Measurements from ENCODE around the gene PLIN5.

Gene PLIN5

DNA sequence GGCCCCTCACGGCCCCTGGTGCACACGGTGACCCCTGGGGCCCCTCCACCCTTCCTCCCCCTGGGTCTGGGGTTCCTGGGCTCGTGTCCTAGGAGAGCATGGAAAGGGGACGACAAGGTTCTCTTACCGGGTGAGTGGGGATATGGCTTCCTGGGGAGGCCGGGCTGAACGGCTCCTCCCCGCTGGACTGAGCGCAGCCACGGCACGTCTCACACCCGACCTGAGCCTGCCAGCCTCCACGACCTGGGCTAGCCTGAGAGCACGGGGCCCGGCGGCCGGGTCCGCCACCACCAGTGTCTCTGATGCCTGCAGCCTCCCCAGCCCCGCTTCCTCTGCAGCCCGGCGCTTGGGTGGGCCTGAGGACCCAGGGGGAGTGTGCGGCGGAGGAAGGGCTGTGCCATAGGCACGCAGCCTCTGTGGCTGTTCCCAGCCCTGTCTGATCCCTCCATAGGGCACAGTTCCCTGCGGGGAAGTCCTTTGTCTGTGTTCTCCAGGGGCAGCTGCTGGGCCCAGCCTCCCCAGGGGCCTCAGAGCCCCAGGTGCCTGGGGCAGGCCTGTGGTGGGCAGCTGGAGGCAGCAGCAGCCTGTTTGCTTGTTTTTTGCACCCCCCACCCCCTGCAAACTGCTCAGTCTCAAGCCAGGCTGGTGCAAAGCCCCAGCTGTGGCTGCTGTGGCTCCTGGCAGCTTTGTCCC, 31.7 kb downstream of the PLIN5 start:
- DNase-seq: no peak

DNA sequence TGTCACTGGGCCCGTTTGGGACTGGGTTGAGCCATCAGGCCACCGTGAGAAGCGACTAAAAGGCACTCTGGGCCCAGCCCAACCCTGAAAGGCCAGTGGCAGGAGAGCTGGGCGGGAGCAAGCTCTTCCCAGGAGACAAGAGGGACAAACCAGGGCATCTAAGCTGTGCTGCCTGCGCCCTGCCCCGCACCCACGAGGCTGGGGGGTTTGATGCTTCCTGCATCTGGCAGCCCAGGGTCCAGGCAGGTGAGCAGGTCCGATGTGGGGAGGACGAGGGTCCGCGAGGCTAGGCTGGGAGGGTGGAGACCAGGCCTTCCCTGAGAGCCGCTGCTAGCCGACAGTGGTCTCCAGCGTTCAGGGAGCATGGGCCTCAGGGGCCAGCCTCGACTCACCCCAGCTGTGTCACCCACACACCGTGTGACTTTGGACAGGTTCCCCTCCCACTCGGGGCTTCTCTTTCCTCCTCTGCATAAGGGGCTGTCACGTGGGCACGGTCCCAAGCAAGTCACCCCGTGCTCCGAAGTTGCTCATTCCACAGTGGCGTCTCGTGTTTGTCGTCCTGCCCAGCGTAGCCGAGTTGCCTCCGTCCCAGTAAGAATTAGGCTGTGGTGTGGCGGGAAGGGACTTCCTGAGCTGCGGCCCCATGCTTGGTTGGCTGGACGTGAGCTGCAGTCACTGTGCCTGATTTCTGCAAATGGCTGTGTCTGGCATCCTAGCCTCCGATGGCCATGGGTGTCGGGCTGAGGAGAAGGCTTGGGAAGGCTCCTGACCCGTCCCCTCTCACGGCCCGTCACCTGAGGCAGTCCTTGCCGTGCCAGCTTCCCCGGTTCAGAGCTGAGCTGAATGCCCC, 32.5 kb downstream of the PLIN5 start:
- DNase-seq: no peak

DNA sequence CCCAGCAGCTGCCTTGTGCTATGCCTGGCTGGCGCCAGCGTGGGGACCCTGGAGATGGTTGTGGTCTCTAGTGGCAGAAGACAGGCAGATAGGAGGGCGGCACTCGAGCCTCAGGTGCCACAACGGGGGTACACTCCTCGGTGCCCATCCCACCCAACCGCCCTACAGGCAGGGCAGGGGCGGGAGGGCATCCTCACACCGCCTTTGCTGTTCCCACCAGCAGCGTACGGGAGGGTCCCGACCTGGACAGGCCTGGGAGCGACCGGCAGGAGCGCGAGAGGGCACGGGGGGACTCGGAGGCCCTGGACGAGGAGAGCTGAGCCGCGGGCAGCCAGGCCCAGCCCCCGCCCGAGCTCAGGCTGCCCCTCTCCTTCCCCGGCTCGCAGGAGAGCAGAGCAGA, 33.3 kb downstream of the PLIN5 start:
- DNase-seq: no peak

DNA sequence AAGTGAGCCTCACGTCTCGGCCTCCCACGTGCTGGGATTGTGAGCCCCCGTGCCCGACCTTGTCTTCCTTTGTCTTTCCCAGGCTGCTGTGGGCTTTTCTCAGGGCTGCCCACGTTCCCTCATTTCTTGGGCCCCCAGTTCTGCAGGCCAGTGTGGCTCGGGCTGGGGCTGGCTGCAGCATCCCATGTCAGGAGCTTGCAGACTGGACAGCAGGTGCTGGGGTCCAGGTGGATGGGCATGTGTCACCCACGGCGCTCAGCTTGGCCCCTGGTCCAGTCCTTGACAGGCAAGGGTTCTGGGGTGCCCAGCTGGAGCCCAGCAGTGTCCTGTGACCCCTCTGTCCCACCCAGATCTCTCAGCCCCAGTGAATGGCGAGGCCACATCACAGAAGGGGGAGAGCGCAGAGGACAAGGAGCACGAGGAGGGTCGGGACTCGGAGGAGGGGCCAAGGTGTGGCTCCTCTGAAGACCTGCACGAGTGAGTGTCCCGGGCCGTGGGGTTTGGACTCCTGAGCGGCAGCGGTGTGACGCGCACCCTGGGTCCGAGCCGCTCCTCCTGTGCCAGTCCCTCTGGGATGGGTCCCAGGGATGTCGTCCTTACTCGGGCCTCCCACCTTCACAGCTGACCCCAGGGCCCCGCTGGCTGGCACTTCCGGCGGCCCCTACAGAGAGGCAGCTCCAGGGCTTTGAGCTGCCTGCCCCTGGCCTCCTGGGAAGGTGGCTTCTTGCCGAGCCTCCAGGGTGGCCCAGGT, 34.0 kb downstream of the PLIN5 start:
- DNase-seq: no peak

DNA sequence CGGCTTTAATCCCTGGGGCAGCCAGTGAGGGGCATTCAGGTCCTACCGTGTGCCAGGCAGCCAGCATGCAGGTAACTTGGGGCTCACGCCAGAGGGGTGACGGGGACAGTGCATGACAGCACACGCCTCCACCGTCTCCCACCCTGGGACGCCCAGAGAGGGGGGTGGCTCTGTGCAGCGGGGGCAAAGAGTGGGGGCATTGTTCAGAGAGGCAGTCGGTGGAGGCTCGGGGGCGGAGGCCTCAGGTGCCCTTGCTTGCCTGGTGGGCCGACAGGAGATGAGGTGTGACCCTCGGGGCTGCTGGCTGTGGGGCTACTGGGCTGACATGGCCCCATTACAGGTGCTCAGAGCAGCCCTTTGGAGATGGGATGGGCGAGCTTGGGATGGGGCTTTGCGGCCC, 35.2 kb downstream of the PLIN5 start:
- DNase-seq: no peak

DNA sequence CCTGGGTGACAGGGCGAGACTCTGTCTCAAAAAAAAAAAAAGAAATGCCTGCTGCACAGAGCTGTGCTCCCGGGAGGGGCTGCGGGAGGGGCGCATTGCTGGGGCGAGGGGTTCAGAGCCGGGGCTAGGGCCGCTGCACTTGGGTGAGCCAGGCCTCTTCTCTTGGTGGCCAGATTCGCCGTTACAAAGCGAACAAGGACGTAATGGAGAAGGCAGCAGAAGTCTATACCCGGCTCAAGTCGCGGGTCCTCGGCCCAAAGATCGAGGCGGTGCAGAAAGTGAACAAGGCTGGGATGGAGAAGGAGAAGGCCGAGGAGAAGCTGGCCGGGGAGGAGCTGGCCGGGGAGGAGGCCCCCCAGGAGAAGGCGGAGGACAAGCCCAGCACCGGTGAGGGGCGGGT, 35.7 kb downstream of the PLIN5 start:
- DNase-seq: no peak

DNA sequence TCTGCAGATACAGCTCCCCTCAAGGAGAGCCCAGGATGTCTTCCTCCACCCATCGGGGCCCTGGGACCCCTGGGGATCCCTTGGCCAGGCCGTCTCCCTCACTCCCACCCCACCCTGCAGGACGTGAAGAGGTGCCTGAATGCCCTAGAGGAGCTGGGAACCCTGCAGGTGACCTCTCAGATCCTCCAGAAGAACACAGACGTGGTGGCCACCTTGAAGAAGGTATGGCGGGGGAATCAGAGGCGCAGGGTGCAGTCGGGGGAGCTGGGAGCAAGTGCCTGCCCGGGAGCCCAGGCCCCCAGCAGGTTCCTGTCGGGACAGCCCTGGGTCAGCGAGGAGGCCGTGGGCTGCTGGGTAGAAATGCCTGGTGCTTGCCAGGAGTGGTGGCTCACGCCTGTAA, 36.3 kb downstream of the PLIN5 start:
- no peak for DNase-seq

DNA sequence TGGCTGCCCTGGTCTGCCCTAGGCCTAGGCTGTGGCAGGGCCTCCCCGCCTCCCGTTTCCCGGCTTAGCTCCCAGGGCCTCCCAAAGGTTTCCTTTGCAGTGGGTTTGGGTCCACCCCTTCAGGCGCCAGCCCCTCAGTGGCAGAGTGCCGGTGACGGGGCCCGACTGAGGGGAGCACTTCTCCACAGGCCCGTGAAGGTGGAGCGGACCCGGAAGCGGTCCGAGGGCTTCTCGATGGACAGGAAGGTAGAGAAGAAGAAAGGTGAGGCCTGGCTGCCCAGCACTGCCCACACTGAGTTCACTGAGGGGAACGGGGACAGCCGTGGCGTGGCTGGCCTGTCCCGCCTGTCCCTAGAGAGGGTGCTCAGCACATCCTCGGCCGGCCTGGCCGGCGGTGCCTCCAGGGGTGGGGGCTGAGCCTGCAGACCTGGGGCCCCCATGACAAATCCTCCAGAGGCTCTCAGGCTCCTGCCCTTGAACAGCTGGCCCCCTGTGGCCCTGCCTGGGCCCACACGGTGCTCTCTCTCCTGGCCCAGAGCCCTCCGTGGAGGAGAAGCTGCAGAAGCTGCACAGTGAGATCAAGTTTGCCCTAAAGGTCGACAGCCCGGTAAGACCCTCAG, 37.1 kb downstream of the PLIN5 start:
- DNase-seq: no peak

DNA sequence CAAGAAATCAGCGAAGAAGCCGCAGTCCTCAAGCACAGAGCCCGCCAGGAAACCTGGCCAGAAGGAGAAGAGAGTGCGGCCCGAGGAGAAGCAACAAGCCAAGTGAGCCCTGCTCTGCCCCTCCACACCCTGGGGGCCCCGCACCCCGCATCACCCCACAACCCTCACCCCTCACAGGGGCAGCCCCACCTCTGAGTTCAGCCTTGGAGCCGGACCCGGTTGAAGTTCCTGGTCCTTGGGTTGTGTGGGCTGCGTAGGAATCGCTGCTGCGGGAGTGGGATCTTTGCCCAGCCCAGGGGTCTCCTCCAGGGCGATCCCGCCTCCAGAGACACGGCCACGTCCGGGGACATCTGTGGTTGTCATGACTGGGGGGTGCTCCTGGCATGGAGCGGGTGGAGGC, 38.7 kb downstream of the PLIN5 start:
- DNase-seq: no peak

DNA sequence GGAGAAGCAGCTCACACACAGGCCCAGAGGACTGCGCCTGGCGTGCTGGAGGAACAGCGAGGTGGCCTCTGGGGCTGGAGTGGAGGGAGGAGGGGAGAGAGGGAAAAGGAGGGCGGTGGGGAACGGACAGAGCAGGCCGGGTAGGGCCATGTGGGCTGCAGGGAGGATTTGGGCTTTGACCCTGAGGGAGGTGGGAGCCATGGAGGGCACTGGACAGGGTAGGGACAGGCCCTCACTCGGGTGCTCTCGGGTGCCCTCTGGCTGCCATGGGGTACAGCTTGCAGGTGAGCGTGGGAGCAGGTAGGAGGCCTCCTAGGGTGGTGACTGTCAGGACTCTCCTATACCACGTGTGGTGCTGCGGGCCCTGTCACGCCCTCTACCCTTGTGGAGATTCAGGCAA, 39.6 kb downstream of the PLIN5 start:
- no peak for DNase-seq

DNA sequence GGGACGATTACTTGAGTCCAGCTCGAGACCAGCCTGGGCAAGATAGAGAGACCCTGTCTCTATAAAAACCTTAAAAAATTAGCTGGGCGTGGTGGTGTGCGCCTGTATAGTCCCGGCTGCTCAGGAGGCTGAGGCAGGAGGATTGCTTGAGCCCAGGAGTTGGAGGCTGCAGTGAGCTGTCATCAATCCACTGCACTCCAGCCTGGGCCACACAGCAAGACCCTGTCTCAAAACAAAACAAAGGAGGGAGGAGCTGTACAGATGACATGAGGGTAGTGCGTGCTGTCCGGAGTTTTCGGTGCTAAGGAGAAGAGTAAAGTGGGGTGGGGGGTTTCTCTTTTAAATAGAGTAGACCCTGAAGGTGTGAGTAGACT, 40.3 kb downstream of the PLIN5 start:
- DNase-seq: no peak

DNA sequence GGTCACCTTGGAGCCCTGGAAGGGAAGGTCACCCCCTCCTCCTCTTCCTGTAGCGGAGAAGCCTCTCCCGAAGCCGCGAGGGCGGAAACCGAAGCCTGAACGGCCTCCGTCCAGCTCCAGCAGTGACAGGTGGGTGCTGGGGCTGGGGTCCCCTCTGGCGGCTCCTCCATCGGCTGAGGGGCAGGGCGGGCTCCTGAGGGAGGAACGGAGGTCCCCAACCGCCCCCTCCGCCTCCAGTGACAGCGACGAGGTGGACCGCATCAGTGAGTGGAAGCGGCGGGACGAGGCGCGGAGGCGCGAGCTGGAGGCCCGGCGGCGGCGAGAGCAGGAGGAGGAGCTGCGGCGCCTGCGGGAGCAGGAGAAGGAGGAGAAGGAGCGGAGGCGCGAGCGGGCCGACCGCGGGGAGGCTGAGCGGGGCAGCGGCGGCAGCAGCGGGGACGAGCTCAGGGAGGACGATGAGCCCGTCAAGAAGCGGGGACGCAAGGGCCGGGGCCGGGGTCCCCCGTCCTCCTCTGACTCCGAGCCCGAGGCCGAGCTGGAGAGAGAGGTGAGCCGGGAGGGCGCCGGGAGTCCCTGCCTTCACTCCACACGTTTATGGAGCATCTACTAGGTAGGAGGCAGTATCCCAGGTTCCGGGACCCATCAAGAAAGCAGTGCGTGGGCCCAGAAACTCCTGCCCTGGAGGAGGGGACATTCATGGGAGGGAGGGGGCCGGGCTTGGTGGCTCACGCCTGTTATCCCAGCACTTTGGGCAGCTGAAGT, 40.9 kb downstream of the PLIN5 start:
- DNase-seq: no peak

DNA sequence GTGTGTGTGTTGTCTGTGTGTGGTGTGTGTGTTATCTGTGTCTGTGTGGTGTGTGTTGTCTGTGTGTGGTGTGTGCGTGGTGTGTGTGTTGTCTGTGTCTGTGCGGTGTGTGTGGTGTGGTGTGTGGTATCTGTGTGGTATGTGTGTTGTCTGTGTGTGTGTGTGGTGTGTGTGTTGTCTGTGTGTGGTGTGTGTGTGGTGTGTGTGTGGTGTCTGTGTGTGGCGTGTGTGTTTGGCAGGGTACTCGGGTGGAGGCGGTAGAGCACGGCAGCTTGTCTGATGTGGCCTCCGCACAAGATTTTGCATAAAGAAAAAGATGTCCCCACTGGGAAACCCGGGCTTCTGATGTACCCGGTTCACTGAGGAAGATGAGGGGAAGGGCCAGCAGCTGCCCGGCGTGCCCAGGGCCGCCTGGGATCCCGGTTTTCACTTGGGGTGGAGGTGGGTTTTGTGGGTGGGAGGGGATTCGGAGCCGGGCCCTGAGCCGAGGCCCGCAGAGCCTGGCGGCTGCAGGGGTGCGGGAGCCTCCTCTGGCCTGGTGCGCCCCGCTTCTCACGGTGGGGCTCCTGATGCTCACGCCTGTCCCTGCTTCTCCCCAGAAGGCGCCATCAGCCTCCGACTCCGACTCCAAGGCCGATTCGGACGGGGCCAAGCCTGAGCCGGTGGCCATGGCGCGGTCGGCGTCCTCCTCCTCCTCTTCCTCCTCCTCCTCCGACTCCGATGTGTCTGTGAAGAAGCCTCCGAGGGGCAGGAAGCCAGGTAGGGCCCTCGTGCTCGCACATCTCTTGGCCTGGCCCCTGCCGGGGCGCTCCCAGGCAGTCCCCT, 41.7 kb downstream of the PLIN5 start:
- no peak for DNase-seq

DNA sequence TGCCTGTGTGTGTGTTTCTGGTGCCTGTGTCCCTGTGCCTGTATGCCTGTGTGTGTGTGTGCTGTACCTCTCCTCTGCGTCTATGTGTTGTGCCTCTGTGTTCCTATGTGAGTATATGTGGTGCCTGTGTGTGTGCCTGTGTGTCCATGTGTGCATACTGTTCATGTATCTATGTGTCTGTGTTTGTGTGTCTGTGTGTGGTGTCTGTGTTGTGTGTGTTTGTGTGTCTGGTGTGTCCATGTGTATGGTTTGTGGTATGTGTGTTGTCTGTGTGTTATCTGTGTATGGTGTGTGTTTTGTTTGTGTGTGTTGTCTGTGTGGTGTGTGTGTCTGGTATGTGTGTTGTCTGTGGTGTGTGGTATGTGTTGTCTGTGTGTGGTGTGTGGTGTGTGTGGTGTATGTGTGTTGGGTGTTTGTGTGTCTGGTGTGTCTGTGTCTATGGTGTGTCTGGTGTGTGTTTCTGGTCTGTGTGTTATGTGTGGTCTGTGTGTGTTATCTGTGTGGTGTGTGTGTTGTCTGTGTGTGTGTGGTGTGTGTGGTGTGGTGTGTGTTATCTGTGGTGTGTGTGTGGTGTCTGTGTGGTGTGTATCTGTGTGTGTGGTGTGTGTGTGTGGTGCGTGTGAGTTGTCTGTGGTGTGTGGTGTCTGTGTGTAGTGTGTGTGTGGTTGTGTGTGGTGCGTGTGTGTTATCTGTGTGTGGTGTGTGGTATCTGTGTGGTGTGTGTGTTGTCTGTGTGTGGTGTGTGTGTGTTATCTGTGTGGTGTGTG, 42.5 kb downstream of the PLIN5 start:
- DNase-seq: no peak

DNA sequence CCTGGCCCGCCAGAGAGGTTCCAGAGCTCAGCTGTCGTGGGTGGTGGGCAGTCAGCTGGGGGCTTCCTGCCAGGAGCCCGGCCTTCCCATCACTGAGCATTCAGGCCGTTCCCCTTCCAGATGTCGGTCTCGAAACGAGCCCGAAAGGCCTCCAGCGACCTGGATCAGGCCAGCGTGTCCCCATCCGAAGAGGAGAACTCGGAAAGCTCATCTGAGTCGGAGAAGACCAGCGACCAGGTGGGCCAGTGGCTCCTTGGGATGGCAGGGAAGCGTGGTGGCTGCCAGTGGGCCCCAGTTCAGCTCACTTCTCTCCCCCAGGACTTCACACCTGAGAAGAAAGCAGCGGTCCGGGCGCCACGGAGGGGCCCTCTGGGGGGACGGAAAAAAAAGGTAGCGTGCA, 43.6 kb downstream of the PLIN5 start:
- no peak for DNase-seq

DNA sequence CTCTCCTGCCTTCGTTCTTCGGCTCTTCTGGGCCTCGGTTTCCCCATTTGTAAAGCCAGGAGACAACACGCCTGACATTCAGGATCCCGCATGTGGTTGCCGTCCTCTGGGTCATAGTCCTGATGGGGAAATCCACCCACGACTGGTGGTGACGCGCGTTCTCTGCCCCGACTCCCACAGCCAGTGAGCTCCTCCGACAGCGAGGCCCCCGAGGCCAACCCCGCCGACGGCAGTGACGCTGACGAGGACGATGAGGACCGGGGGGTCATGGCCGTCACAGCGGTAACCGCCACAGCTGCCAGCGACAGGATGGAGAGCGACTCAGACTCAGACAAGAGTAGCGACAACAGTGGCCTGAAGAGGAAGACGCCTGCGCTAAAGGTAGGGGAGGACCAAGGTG, 46.5 kb downstream of the PLIN5 start:
- no peak for DNase-seq

DNA sequence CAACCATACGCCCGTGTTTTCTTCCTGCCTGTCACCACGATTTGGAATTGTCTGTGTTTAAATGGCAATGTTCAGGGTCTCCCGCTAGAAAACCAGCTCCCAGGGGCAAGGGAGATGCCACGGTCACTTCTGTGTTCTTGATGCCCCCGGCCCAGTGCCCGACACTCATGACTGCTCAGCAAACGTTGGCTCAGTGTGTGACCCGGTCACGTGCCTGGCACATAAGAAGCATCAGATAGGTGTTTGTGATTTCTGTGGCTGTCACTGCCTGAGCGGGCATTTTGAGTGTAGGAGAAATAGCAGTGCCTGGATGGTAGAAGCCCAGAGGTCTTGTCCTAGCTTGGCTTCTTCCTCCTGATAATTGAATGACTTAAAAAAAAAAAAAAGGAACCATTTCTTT, 47.5 kb downstream of the PLIN5 start:
- no peak for DNase-seq

DNA sequence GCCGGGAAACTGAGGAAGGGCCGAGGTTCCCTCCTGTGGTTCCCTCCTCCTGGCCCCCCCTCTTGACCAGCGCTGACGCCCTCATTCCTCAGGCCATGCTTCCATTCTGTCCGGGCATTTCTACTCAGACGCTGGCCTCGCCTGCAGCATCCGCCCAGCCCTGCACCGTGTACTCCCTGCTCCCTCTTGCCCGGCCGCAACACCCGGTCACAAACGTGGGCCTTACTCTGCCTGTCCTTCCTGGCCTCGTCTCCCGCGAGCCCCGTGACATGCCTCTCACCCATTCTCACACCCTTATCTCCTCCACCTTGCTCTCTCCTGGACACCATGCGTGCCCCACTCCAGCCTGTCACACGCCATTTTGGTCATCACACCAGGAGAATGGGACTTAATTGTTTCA, 51.6 kb downstream of the PLIN5 start:
- no peak for DNase-seq

DNA sequence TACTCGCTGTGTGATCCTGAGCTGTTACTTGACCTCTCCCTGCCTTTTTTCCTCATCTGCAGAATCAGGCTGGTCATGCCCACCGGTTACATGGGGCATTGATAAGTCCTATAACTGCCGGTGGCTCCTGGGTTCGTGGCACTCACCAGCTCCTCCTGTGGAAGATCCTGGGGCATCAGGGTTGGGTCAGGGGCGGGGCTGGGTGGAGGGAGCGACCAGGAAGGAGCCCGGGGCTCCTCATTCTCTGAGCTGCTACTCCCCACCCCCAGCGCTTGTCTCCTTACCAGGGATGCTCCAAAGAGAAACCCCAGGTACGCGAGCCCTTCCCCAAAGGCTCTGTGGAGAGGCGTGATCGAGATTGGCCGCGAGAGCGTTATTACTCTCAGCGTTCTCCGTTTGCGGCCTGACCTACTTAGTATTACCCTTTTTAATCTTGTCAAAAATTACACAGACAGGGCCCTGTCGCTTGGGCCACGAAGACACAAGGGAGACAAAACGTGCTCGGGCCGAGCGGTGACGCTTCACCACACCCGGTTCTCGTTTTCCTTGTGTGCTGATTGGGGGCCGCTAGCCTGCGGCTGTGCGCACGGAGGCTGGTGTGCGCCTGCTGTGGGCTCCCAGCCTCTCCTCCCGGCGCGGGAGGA, 52.2 kb downstream of the PLIN5 start:
- DNase-seq: no peak

DNA sequence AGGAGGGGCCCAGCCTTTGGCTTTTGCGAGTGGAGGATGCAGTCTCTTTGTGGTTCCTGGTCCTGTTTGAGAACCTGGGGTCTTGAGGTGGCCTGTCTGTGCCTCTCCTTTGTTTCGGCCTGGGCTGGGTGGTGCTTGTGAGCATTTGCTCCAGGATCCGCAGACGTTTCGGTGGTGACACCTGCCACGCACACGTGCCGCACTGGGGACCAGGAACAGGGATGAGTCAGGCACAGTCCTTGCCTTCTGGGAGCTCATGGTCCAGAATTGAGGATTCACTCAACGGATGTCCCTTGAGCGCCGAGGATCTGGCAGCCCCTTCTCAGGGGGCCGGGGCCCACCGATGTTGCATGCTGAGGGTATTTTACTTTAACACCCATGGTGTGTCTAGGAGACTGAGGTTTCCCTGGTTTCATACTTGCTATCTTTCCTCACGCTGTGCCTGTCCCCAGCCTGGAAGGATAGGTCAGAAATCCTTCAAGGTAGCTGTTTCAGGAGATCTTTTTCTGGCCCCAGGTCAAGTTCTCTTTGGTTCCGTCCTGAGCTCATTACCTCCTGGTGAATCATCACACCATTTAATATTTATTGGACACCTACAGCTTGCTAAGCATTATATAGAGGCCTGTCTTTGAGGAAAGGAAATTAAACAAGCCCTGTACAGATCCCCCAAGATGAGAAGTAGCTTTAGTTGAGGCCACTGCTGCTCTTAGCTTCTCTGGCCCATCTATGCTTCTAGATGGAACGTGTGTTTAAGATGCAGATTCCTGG, 57.8 kb downstream of the PLIN5 start:
- no peak for DNase-seq
